ENCODE results near the gene OPN4.

OPN4 gene, protein sequence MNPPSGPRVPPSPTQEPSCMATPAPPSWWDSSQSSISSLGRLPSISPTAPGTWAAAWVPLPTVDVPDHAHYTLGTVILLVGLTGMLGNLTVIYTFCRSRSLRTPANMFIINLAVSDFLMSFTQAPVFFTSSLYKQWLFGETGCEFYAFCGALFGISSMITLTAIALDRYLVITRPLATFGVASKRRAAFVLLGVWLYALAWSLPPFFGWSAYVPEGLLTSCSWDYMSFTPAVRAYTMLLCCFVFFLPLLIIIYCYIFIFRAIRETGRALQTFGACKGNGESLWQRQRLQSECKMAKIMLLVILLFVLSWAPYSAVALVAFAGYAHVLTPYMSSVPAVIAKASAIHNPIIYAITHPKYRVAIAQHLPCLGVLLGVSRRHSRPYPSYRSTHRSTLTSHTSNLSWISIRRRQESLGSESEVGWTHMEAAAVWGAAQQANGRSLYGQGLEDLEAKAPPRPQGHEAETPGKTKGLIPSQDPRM

DNA sequence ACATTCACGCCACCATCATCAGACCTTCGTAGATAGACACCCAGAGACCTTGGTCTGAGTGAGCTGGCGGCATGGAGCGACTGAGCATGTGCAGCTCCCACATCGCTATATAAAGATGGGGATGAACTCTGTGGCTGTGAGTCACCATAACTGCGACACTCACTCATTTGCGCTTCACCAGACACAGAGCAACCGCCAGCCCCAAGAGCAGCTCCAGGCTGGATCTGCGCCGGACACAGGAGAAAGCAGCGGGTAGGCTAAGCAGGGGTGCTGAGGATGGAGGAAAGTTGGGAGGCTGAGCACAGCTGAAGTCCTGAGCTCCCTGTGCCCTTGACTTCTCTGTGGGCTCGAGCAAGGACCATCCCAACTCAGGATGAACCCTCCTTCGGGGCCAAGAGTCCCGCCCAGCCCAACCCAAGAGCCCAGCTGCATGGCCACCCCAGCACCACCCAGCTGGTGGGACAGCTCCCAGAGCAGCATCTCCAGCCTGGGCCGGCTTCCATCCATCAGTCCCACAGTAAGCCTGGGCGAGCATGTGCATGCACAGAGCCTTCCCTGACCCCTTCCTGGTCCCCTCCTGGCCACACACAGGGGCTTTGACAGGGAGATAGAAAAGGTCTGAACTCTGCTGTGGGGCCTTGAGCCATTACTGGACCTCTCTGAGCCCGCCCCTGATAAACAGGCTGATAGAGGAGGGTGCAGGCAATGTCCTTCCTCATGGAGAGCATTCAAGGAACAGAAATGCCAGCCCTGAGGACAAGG is at the start of gene OPN4:
OPN4 (plus strand) TSS at position 137 of the 762 bp plus-strand sequence; CDS start at position 374, 237 bp downstream.
- Mint-ChIP-seq H3K4me3 (no peak within 1 kb of the TSS), H3K36me3 (ENCODE audit: low read depth) (no peaks in the 10 kb centered on the region), H3K9me3 (no peaks in the 10 kb centered on the region), H3K27me3 (ENCODE audit: low read depth) (peaks cover 24% of the 10 kb centered on the region), H3K27ac (no peak within 1 kb of the TSS), H3K4me1 (peaks cover 23% of the 10 kb centered on the region)
- TF ChIP-seq, protein P1, sequence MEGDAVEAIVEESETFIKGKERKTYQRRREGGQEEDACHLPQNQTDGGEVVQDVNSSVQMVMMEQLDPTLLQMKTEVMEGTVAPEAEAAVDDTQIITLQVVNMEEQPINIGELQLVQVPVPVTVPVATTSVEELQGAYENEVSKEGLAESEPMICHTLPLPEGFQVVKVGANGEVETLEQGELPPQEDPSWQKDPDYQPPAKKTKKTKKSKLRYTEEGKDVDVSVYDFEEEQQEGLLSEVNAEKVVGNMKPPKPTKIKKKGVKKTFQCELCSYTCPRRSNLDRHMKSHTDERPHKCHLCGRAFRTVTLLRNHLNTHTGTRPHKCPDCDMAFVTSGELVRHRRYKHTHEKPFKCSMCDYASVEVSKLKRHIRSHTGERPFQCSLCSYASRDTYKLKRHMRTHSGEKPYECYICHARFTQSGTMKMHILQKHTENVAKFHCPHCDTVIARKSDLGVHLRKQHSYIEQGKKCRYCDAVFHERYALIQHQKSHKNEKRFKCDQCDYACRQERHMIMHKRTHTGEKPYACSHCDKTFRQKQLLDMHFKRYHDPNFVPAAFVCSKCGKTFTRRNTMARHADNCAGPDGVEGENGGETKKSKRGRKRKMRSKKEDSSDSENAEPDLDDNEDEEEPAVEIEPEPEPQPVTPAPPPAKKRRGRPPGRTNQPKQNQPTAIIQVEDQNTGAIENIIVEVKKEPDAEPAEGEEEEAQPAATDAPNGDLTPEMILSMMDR (IDR thresholded peaks at IDR 0.05; ENCODE audit: unreplicated experiment in 3 of 3), result no peak

DNA sequence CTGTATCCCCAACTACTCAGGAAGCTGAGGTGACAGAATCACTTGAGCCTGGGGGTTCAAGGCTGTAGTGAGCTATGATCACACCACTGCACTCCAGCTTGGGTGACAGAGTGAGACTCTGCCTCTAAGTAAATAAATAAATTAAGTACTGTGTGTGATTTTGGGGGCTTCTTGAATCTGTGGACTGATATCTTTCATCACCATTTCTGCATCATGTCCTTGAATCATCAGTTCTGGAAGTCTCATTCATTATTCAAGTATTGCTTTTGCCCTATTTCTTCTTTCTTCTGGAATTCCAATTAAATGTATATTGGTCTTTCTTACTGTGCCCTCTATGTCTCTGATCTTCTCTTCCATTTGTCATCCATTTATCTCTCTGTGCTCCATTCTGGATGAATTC is 46.7 kb upstream of the OPN4 start:
- no peaks in the 10 kb centered on the region for H3K36me3 Mint-ChIP-seq (ENCODE audit: low read depth)
- peaks cover 6% of the 10 kb centered on the region for H3K27me3 Mint-ChIP-seq (ENCODE audit: low read depth)
- peaks cover 15% of the 10 kb centered on the region for H3K9me3 Mint-ChIP-seq
- TF ChIP-seq, protein P1 (IDR thresholded peaks at IDR 0.05; ENCODE audit: unreplicated experiment in 3 of 3), result no peak
- H3K27ac Mint-ChIP-seq, result no peak overlapping the region
- H3K4me1 Mint-ChIP-seq, result no peaks in the 10 kb centered on the region
- no peak overlapping the region for H3K4me3 Mint-ChIP-seq

DNA sequence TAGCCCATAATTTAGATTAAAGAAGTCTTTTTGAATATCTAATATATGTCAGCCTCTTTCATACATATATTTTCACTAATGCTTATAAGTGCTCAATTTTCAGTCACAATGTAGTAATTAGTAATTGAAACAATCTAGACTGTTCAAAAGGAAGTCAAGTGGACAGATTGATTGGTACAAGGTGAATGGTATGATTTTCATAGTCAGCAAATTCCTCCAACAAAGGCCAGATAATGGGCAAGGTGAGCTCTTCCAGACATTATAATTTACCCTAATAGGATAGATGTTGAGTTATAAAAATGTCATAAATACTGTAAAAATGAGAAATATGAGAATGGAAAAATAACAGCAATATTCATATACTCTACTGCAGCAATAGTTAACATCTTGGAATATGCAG is 44.4 kb upstream of the OPN4 start:
- Mint-ChIP-seq H3K27ac (no peak overlapping the region), H3K9me3 (peaks cover 15% of the 10 kb centered on the region), H3K27me3 (ENCODE audit: low read depth) (peaks cover 13% of the 10 kb centered on the region), H3K4me3 (no peak overlapping the region), H3K4me1 (no peaks in the 10 kb centered on the region), H3K36me3 (ENCODE audit: low read depth) (no peaks in the 10 kb centered on the region)
- TF ChIP-seq, protein P1 (IDR thresholded peaks at IDR 0.05; ENCODE audit: unreplicated experiment in 3 of 3), result no peak

DNA sequence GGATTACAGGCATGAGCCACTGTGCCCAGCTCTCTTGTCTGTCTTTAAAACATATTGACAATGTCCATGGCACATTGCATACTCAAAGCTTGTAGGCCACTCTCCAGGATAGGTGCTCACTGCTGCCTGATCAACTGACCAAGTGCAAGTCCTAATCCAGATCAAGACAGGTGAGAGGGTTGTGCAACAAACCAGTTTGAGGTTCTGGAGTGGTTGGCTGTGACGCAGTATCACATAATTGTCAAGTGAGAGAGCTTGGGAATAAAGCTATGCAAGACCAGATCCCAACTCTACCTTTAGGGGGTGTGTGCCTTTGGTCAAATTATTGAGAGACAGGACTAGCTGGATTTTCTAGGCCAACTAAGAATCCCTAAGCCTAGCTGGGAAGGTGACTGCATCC is 43.0 kb upstream of the OPN4 start:
- TF ChIP-seq, protein P1 (IDR thresholded peaks at IDR 0.05; ENCODE audit: unreplicated experiment in 3 of 3), result no peak
- no peak overlapping the region for H3K4me3 Mint-ChIP-seq
- H3K27me3 Mint-ChIP-seq (ENCODE audit: low read depth), result peaks cover 13% of the 10 kb centered on the region
- no peaks in the 10 kb centered on the region for H3K4me1 Mint-ChIP-seq
- no peak overlapping the region for H3K27ac Mint-ChIP-seq
- H3K9me3 Mint-ChIP-seq, result peaks cover 12% of the 10 kb centered on the region
- H3K36me3 Mint-ChIP-seq (ENCODE audit: low read depth), result no peaks in the 10 kb centered on the region

DNA sequence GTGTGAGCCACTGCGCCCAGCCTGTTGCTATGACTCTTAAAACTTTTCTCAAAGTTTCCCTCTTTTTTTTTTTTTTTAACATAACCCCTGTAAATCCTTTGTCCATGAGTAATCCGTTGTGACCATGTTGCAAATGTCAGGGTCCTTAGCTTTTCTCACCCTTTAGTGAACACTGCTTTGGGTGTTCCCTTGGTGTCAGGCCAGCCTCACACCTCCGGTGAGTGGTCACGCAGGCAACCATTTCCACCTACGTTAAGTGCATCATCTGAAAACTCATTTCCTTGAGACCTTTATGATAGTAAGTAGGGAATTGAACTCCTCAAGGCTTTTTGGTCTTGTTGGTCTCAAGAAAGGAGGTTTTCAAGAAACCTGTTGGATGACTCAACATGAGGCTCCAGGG is 41.3 kb upstream of the OPN4 start:
- Mint-ChIP-seq H3K27ac (no peak overlapping the region), H3K4me1 (no peaks in the 10 kb centered on the region)
- TF ChIP-seq, protein P1 (IDR thresholded peaks at IDR 0.05; ENCODE audit: unreplicated experiment in 3 of 3), result no peak

More for the DNA sequence above, 41.3 kb upstream of the OPN4 start:
- Mint-ChIP-seq H3K27me3 (ENCODE audit: low read depth) (peaks cover 11% of the 10 kb centered on the region), H3K36me3 (ENCODE audit: low read depth) (no peaks in the 10 kb centered on the region), H3K9me3 (peaks cover 10% of the 10 kb centered on the region), H3K4me3 (no peak overlapping the region)
